HAP-1 (cell line): ENCODE data around the gene MICAL3.
"Not testable (repeated sequence)": the region's sequence is repeated elsewhere in the genome, so short reads cannot be mapped to it uniquely, and the experiment has no call there.

Experiments
- DNase-seq, 2 experiments: peaks; one replicate each; pipeline ENCODE4 v3.0.0-alpha.2; 2016 to 2020; ENCODE audit warnings: low spot score in 2 of 2
- H3K27me3 ChIP-seq: fragments of 250-450 bp; sonication (Bioruptor Pico); 2 replicates; pipeline ENCODE4 v1.5.1; 2020; ENCODE audit warnings: low read depth, mild to moderate bottlenecking, moderate library complexity
- H3K36me3 ChIP-seq: fragments of 250-450 bp; sonication (Bioruptor Pico); replicated peaks from 2 replicates; pipeline ENCODE4 v1.5.1; 2020; ENCODE audit warnings: mild to moderate bottlenecking
- H3K4me1 ChIP-seq: fragments of 250-450 bp; sonication (Bioruptor Pico); 2 replicates; pipeline ENCODE4 v1.5.1; 2020; ENCODE audit warnings: mild to moderate bottlenecking
- H3K4me3 ChIP-seq: fragments of 250-450 bp; sonication (Bioruptor Pico); 2 replicates; pipeline ENCODE4 v1.5.1; 2020; ENCODE audit warnings: mild to moderate bottlenecking, moderate library complexity
- H3K9me3 ChIP-seq: fragments of 250-450 bp; sonication (Bioruptor Pico); 2 replicates; pipeline ENCODE4 v1.5.1; 2020; ENCODE audit warnings: mild to moderate bottlenecking, moderate library complexity
- in situ Hi-C: fragments of 300-500 bp; cut with MboI; formaldehyde crosslinking; loops from 3 replicates; pipeline ENCODE4 v1.14.3; 2020; ENCODE audit warnings: low sequenced_read_pairs, inconsistent platforms, mixed read lengths

Gene MICAL3

GRCh38 chr22:18032455-18033101, 8.2 kb upstream of the MICAL3 start:
- no peak overlapping the region for H3K4me3 ChIP-seq

GRCh38 chr22:18031695-18032454, 7.5 kb upstream of the MICAL3 start:
- no peaks in the 10 kb centered on the region for H3K9me3 ChIP-seq
- no peaks in the 10 kb centered on the region for H3K27me3 ChIP-seq
- DNase-seq: no peak
- in situ Hi-C loops: no loop called here
- H3K4me1 ChIP-seq: no peaks in the 10 kb centered on the region
- H3K36me3 ChIP-seq: no peaks in the 10 kb centered on the region
- H3K4me3 ChIP-seq: no peak overlapping the region

More at GRCh38 chr22:18032455-18033101, 8.2 kb upstream of the MICAL3 start:
- no peaks in the 10 kb centered on the region for H3K36me3 ChIP-seq
- in situ Hi-C loops: no loop called here
- no peak for DNase-seq
- H3K4me1 ChIP-seq: no peaks in the 10 kb centered on the region
- H3K27me3 ChIP-seq: no peaks in the 10 kb centered on the region
- no peaks in the 10 kb centered on the region for H3K9me3 ChIP-seq

- Histone ChIP-seq H3K4me1 (peaks cover under 1% of the 10 kb centered on the region), H3K36me3 (no peaks in the 10 kb centered on the region), H3K27me3 (no peaks in the 10 kb centered on the region), H3K4me3 (no peak overlapping the region), H3K9me3 (no peaks in the 10 kb centered on the region)
- in situ Hi-C loops: loop anchor here (5.0 kb wide), 1 partner anchor 33 kb away; no protein-coding TSS in a partner anchor
- DNase-seq: no peak
Observed at GRCh38 chr22:18029686-18030267, 5.4 kb upstream of the MICAL3 start.

GRCh38 chr22:18028817-18029527, 4.6 kb upstream of the MICAL3 start:
- H3K27me3 ChIP-seq: no peaks in the 10 kb centered on the region
- no peak overlapping the region for H3K4me3 ChIP-seq
- H3K9me3 ChIP-seq: no peaks in the 10 kb centered on the region
- in situ Hi-C loops: loop anchor here (5.0 kb wide), 1 partner anchor 33 kb away; no protein-coding TSS in a partner anchor
- H3K36me3 ChIP-seq: no peaks in the 10 kb centered on the region
- H3K4me1 ChIP-seq: peaks cover 3% of the 10 kb centered on the region
- DNase-seq: no peak

GRCh38 chr22:18025898-18026297, 1.5 kb upstream of the MICAL3 start:
- not testable (repeated sequence) for H3K4me1 ChIP-seq

GRCh38 chr22:18024956-18025720, 777 bp upstream of the MICAL3 start:
- no peak for DNase-seq
- H3K4me1 ChIP-seq: peaks cover 10% of the 10 kb centered on the region
- in situ Hi-C loops: loop anchor here (5.0 kb wide), 1 partner anchor 37 kb away; no protein-coding TSS in a partner anchor
- no peaks in the 10 kb centered on the region for H3K36me3 ChIP-seq
- H3K9me3 ChIP-seq: no peaks in the 10 kb centered on the region
- peak overlapping the region; percentile 57 for H3K4me3 ChIP-seq
- no peaks in the 10 kb centered on the region for H3K27me3 ChIP-seq

More at GRCh38 chr22:18025898-18026297, 1.5 kb upstream of the MICAL3 start:
- H3K4me3 ChIP-seq, H3K36me3 ChIP-seq, H3K27me3 ChIP-seq, H3K9me3 ChIP-seq, DNase-seq: not testable (repeated sequence)
- in situ Hi-C loops: loop anchor here (5.0 kb wide), 1 partner anchor 36 kb away; no protein-coding TSS in a partner anchor

GRCh38 chr22:18023509-18024275, 669 bp downstream of the MICAL3 start:
- DNase-seq: peak; percentile 84 to 90
- H3K27me3 ChIP-seq: no peaks in the 10 kb centered on the region
- no peaks in the 10 kb centered on the region for H3K36me3 ChIP-seq
- H3K4me3 ChIP-seq: peak overlapping the region; percentile 57
- H3K4me1 ChIP-seq: peaks cover 10% of the 10 kb centered on the region
- no peaks in the 10 kb centered on the region for H3K9me3 ChIP-seq
- in situ Hi-C loops: no loop called here

GRCh38 chr22:18022876-18023275, 1.5 kb downstream of the MICAL3 start:
- H3K27me3 ChIP-seq: no peaks in the 10 kb centered on the region
- peak overlapping the region; percentile 57 for H3K4me3 ChIP-seq

GRCh38 chr22:18021431-18021830, 2.9 kb downstream of the MICAL3 start:
- Histone ChIP-seq H3K9me3 (no peaks in the 10 kb centered on the region), H3K36me3 (no peaks in the 10 kb centered on the region), H3K4me1 (peaks cover 10% of the 10 kb centered on the region), H3K4me3 (no peak overlapping the region), H3K27me3 (no peaks in the 10 kb centered on the region)
- DNase-seq: no peak
- in situ Hi-C loops: no loop called here

More at GRCh38 chr22:18022876-18023275, 1.5 kb downstream of the MICAL3 start:
- H3K4me1 ChIP-seq: peaks cover 10% of the 10 kb centered on the region
- in situ Hi-C loops: no loop called here
- no peaks in the 10 kb centered on the region for H3K9me3 ChIP-seq
- no peaks in the 10 kb centered on the region for H3K36me3 ChIP-seq
- no peak for DNase-seq

- H3K36me3 ChIP-seq, H3K4me1 ChIP-seq, H3K9me3 ChIP-seq, H3K4me3 ChIP-seq, DNase-seq, H3K27me3 ChIP-seq, in situ Hi-C loops: not testable (repeated sequence)
Observed at GRCh38 chr22:18020743-18021142, 3.6 kb downstream of the MICAL3 start.

GRCh38 chr22:18013947-18014346, 10.4 kb downstream of the MICAL3 start:
- no peaks in the 10 kb centered on the region for H3K36me3 ChIP-seq
- in situ Hi-C loops: no loop called here
- no peaks in the 10 kb centered on the region for H3K27me3 ChIP-seq
- no peak for DNase-seq
- H3K4me1 ChIP-seq: no peaks in the 10 kb centered on the region
- no peak overlapping the region for H3K4me3 ChIP-seq
- H3K9me3 ChIP-seq: no peaks in the 10 kb centered on the region

- in situ Hi-C loops: no loop called here
- H3K4me3 ChIP-seq: no peak overlapping the region
- no peaks in the 10 kb centered on the region for H3K4me1 ChIP-seq
- H3K27me3 ChIP-seq: no peaks in the 10 kb centered on the region
- no peaks in the 10 kb centered on the region for H3K36me3 ChIP-seq
- DNase-seq: no peak
- H3K9me3 ChIP-seq: no peaks in the 10 kb centered on the region
Observed at GRCh38 chr22:18013436-18013835, 10.9 kb downstream of the MICAL3 start.
